ENCODE results near the gene LARP1.
"Not testable (repeated sequence)": the region's sequence is repeated elsewhere in the genome, so short reads cannot be mapped to it uniquely, and the experiment has no call there.

The LARP1 gene

DNA sequence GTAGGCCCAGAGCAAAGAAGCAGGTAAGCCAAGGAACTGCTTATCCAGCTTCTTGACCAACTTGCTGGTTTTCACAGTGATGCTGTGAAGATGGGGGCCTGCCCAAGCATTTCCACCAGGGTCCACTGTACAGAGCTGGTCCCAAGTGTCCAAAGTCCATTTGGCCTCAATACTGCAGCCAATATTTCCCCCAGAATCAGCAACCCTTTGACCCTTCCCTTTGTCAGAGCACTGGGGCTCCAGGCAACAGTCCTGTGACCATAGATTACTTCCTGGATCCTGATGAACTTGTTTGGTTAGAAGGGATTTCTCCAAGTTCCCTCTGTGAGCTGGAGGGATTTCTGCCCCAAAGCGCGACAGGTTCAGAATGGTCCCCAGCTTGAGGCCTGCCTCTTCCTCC is 68.9 kb downstream of the LARP1 start:
- DNase-seq (ENCODE audit: low spot score), result no peak

- DNase-seq (ENCODE audit: low spot score), result no peak
Observed at GRCh38 chr5:154829181-154829588, 74.0 kb downstream of the LARP1 start.

DNA sequence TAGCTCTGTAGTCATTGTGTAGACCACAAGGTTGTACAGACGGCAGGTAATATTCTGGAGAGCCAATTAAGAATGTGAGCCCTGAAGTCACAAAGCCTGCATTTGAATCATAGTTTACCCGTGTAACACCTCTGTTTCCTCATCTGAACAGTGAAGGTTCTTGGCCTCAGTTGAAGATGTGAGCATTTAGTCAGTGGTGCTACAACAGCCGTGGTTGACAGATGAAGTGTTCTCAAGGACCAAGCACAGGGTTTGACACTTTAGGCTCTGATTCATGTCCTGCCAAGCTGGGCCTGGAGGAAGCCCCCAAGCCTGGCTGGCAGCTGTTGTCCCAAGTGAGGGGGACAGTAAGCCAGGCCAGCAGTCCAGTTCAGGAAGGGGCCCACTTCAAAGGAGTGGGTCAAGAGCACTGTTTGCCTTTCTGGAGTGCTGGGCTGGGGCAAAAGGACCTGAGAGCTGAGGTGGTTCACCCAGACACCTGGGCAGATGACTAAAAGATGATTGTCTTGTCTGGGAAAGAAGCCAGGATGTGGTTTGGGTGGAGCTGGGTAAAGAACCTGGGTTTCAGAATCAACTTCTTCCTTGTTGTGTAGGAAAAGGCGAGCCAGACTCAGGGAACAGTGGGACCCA is 74.5 kb downstream of the LARP1 start:
- no peak for DNase-seq (ENCODE audit: low spot score)

DNA sequence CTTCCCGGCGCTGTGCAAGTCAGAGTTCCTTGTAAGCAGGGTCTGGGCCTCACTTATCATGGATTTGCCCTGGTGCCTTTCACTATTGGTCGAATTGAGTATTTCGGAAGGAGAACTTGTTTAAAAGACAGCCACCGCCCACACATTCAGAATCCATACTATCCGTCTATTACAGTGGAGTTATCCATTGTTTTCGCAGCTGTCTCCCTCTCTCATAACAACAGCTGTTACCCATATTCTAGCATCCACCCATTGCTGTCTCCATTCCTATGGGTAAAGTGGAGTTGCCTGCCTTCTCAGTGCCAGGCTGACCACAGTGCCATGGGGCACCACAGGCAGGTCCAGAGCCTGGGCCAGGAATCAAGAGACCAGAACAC is 75.0 kb downstream of the LARP1 start:
- DNase-seq (ENCODE audit: low spot score), result no peak

DNA sequence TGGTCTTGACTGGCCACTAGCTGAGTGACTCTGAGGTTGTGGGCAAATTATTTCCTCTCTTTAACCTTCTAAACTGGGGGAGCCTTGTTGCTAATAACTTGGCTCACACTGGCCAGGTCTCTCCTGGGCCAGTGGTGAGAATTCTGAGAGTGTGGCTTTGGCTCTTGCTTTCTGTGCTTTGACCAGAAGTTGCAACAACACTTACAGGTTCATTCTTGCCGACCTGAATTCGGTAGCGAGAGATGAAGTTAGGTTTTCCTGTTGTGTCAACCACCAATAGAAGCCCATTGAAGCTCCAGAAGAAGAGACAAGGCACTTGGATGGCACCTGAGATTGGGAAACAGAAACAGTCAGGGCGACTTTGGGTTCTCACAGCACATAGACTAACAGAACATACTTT is 75.4 kb downstream of the LARP1 start:
- no peak for DNase-seq (ENCODE audit: low spot score)

DNA sequence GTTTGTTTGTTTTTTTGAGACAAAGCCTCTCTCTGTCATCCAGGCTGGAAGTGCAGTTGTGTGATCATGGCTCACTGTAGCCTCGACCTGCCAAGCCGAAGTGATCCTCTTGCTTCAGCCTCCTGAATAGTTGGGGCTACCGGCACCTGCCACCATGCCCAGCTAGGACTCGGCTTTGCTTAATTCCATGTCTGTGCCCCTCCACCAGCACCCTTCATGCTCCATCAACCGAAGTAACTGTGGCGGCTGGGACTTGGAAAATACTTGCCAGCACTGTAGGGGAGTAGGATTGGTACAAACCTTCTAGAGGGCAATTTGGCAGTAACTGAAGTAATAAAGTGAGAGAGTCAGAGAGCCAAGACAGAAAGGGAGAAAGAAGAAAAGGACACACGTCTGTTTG is 76.3 kb downstream of the LARP1 start:
- no peak for DNase-seq (ENCODE audit: low spot score)

DNA sequence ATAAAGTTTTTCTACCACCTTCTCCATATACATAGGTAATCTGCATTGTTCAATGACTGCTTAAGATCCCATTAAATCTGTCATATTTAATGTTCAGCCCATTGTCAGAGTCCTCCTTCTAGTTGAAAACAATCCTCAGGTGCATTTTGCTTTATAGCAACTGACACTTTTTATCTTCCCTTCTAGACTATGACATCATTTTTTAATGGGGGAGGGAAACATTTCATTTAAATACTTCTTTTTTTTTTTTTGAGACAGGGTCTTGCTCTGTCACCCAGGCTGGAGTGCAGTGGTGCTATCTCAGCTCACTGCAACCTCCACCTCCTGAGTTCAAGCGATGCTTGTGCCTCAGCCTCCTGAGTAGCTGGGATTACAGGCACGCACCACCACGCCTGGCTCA is 77.6 kb downstream of the LARP1 start:
- DNase-seq (ENCODE audit: low spot score), result not testable (repeated sequence)

DNA sequence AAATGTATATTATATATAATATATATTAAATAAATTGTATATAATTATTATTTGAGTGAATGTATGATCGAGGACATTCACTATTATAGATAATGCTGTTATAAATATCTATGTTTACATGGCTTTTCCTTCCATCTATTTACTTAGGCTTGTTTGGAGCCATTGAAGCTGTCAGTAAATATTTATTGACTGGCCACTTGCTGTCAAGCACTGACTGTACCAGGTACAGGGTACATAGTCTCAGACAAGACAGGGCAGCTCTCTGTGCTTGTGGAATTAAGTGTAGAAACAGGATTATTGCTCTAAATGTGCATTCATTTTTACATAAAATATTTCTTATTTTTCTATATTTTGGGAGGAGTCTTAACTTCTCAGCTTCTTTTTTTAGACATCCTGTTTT is 78.9 kb downstream of the LARP1 start:
- DNase-seq (ENCODE audit: low spot score), result no peak

DNA sequence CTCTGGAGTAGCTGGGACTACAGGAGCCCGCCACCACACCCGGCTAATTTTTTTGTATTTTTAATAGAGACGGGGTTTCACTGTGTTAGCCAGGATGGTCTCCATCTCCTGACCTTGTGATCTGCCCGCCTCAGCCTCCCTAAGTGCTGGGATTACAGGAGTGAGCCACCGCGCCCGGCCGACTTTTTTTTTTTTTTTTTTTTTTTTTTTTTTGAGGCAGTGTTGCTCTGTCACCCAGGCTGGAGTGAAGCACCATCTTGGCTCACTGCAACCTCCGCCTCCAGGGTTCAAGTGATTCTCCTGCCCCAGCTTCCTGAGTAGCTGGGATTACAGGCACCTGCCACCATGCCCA is 80.5 kb downstream of the LARP1 start:
- not testable (repeated sequence) for DNase-seq (ENCODE audit: low spot score)

DNA sequence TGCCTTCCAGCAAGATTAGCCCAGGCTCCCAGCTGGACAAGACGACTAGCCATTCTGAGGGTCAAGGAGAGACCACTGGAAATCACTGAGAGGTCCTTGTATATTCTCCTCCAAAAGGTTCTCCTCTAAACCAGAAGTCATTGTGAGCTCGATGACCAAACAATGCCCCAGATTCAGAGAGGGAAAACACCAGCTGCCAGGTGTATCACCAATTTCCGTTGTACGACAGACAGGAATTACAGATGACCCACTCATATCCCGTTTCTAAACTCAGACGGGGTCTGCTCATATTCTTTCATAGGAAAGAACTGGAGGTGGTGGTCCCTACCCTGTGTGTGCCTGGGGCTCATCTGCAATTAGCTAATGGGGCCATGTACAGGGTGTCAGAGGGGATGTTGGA is 81.0 kb downstream of the LARP1 start:
- no peak for DNase-seq (ENCODE audit: low spot score)

GRCh38 chr5:154837009-154837901 is 82.1 kb downstream of the LARP1 start:
- no peak for DNase-seq (ENCODE audit: low spot score)

DNA sequence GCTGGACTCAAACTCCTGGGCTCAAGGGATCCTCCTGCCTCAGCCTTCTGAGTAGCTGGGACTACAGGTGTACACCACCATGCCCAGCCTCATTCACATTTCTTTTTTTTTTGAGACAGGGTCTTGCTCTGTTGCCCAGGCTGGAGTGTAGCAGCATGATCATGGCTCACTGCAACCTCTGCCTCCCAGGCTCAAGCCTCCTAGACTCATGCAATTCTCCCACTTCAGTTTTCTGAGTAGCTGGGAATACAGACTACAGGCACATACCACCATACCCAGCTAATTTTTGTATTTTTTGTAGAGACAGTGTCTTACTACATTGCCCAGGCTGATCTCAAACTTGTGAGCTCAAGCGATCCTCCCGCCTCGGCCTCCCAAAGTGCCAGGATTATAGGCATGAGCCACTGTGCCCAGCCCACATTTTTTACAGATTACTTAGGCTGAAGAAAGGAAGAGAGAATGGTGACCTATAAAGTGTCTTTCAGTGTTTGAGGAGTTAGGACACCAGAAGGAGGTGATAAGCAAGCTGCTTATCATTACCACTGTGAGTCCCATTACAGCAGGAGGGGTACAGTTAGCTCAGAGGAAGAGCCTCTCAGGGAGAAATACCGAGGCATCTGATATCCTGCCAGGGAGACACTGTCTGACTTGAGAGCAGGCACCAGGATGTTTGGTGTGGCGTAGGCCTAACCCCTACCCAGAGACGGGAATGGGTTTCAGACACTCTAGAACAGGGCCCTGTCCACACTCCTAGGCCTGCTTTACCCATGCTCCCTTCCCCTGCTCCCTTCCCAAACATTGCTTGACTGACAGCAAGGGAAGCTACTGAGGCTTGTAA is 85.5 kb downstream of the LARP1 start:
- DNase-seq (ENCODE audit: low spot score), result no peak

GRCh38 chr5:154841273-154841661 is 86.1 kb downstream of the LARP1 start:
- DNase-seq (ENCODE audit: low spot score), result no peak

DNA sequence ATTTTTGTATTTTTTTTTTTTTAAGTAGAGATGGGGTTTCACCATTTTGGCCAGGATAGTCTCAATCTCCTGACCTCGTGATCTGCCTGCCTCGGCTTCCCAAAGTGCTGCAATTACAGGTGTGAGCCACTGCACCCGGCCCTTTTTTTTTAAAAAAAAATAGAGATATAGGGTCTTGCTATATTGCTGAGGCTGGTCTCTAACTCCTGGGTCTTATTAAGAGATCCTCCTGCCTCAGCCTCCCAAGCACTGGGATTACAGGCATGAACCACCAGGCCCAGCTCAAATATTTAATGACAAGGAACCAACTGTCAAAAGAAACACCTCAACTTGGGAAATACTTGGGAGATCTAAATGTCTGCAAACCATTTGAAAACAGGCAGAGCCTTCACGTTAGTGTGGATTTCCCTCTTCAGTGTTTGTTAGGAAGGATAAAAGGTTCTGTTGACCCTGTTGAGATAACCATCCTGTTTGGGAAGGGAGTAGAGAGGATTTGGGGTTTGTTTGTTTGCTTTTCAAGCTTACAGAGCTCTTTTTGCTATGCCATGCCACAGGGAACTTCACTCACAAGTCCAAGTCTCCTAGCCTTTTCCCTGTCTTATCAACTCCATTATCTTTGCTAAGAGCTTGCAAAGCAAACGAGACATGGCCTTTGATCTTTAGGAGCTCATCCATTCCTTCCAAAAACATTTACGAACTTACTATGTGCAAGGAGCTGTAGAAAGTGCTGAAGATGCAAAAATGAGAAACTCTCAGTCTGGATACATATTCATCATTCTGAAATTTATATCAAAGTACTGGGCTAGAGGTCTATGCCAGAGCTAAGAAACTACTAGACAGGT is 87.7 kb downstream of the LARP1 start:
- no peak for DNase-seq (ENCODE audit: low spot score)

GRCh38 chr5:154844809-154845208 is 89.6 kb downstream of the LARP1 start:
- no peak for DNase-seq (ENCODE audit: low spot score)

DNA sequence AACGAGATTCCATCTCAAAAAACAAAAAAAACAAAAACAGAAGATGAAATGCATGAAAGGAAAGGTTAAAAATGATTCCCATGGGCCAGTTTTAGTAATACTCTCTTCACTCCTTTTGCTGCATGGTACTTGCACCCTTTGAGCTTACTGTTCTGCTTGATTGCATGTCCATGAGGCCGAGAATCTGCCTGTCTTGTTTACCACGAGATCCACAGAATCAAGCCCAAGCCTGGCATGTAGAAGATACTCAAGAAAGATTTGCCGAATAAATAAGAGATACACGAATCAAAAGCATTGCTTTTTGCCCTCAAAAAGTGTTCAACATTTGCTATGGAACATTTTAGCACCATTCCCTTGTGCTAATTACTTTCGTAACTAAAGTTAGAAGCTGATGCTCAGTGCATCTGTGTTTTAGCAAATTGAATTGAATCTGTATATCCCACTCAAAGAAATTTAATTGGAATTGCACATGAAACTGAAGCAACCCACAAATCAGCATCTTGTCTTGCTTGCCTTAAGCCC is 94.1 kb downstream of the LARP1 start:
- no peak for DNase-seq (ENCODE audit: low spot score)

GRCh38 chr5:154849791-154850201 is 94.6 kb downstream of the LARP1 start:
- no peak for DNase-seq (ENCODE audit: low spot score)

- no peak for DNase-seq (ENCODE audit: low spot score)
Observed at GRCh38 chr5:154850255-154851062, 95.3 kb downstream of the LARP1 start, which contains the start of gene FAXDC2. FAXDC2 (minus strand) TSS chr5:154850603; CDS start chr5:154838178, 12,425 bp downstream.

GRCh38 chr5:154851351-154851750 is 96.2 kb downstream of the LARP1 start:
- DNase-seq (ENCODE audit: low spot score), result no peak

GRCh38 chr5:154857530-154858296 is 102.5 kb downstream of the LARP1 start:
- DNase-seq (ENCODE audit: low spot score), result peak; percentile 87

Data from HuH-7.5 (cell line).